MM.1S (cell line): Measurements from ENCODE around the gene FBF1.

ENCODE experiments used
- EZH2 ChIP-seq: fragments of 300-600 bp; sonication (generic); optimal IDR thresholded peaks from 2 replicates; pipeline ENCODE3; 2017; ENCODE audit warnings: low read depth, mild to moderate bottlenecking, antibody characterized with exemption, low read length, mixed read lengths
- TF ChIP-seq, protein P1 (sequence below): fragments of 300-600 bp; sonication (generic); IDR thresholded peaks from 2 replicates; pipeline ENCODE4 v1.5.1; 2016; ENCODE audit warnings: antibody characterized with exemption, low read length, mixed read lengths

DNA sequence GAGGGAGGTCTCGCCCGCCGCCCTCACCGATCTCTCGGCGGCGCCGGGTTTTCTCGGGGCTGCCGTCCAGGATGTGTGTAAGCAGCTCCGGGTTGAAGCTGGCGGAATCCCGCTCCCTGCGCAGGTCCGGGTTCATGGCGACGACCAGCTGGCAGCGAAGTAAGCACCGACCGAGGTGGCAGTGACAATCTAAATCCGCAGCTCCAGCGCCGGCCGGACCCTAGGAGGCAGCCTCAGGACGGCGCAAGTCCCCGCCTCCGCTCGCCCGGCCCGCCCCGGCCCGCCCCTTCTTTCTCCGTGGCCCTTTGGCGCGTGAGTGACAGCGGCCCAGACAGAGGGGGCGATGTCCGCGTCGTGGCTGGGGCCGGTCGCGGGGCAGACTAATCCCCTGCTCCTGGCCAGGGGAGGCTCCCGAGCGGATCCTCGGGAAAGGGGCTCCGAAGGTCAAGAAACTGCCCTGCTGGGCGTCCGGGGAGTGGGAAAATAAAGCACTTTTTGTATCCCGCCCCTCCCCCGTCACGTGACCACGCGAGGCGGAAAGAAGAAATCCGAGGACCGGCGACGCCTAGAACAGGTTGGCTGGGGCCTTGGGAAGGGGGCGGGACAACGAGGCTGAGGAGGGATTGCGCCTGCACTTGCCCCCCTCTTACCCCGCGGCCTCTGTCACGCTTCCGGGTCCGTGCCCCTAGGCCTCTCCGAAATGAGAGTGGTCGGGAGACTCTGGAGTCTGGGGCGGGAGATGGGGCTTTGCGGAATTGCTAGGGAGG is 38.3 kb upstream of the FBF1 start, which contains the start of the genes ACOX1 and TEN1:
- TF ChIP-seq, protein P1, sequence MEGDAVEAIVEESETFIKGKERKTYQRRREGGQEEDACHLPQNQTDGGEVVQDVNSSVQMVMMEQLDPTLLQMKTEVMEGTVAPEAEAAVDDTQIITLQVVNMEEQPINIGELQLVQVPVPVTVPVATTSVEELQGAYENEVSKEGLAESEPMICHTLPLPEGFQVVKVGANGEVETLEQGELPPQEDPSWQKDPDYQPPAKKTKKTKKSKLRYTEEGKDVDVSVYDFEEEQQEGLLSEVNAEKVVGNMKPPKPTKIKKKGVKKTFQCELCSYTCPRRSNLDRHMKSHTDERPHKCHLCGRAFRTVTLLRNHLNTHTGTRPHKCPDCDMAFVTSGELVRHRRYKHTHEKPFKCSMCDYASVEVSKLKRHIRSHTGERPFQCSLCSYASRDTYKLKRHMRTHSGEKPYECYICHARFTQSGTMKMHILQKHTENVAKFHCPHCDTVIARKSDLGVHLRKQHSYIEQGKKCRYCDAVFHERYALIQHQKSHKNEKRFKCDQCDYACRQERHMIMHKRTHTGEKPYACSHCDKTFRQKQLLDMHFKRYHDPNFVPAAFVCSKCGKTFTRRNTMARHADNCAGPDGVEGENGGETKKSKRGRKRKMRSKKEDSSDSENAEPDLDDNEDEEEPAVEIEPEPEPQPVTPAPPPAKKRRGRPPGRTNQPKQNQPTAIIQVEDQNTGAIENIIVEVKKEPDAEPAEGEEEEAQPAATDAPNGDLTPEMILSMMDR, result peak; percentile 35
- TF ChIP-seq EZH2, result no peak
